NOMO-1 treated with dmso at 0.1 percent for 144 hours (cell line): ENCODE results near the gene DOCK4.

Experiments
- DNase-seq: peaks from one replicate; lab custom pipeline; 2025; ENCODE audit not compliant: unreplicated experiment; lab: John Stamatoyannopoulos, UW

DOCK4 gene

GRCh38 chr7:112018305-112019030, 187.7 kb downstream of the DOCK4 start:
- no peak for DNase-seq

GRCh38 chr7:112015146-112015545, 191.1 kb downstream of the DOCK4 start:
- DNase-seq, result no peak

- no peak for DNase-seq
These were observed 191.9 kb downstream of the DOCK4 start for GRCh38 chr7:112014347-112014746.

- no peak for DNase-seq
These were observed 192.9 kb downstream of the DOCK4 start for GRCh38 chr7:112013274-112013673.

GRCh38 chr7:112012242-112012641, 194.0 kb downstream of the DOCK4 start:
- no peak for DNase-seq

GRCh38 chr7:112010994-112011393, 195.2 kb downstream of the DOCK4 start:
- DNase-seq, result no peak

GRCh38 chr7:112010109-112010508, 196.1 kb downstream of the DOCK4 start:
- no peak for DNase-seq

- DNase-seq, result no peak
These were observed 197.1 kb downstream of the DOCK4 start for GRCh38 chr7:112009081-112009480.

GRCh38 chr7:112007185-112007584, 199.0 kb downstream of the DOCK4 start:
- DNase-seq, result no peak

- no peak for DNase-seq
These were observed 200.1 kb downstream of the DOCK4 start for GRCh38 chr7:112006071-112006470.

- DNase-seq, result no peak
These were observed 200.9 kb downstream of the DOCK4 start for GRCh38 chr7:112005205-112005775.

GRCh38 chr7:112001091-112001826, 204.9 kb downstream of the DOCK4 start:
- no peak for DNase-seq

- DNase-seq, result no peak
These were observed 207.9 kb downstream of the DOCK4 start for GRCh38 chr7:111998326-111998725.

- DNase-seq, result no peak
These were observed 208.7 kb downstream of the DOCK4 start for GRCh38 chr7:111997546-111997945.

GRCh38 chr7:111992601-111993000, 213.6 kb downstream of the DOCK4 start:
- no peak for DNase-seq

GRCh38 chr7:111990643-111991042, 215.6 kb downstream of the DOCK4 start:
- DNase-seq, result no peak

GRCh38 chr7:111987886-111988285, 218.3 kb downstream of the DOCK4 start:
- no peak for DNase-seq

- DNase-seq, result peak; percentile 47
These were observed 218.9 kb downstream of the DOCK4 start for GRCh38 chr7:111987115-111987826.

- DNase-seq, result no peak
These were observed 219.6 kb downstream of the DOCK4 start for GRCh38 chr7:111986601-111987000.

GRCh38 chr7:111985798-111986197, 220.4 kb downstream of the DOCK4 start:
- DNase-seq, result no peak

GRCh38 chr7:111982804-111983203, 223.4 kb downstream of the DOCK4 start:
- no peak for DNase-seq

GRCh38 chr7:111982133-111982532, 224.1 kb downstream of the DOCK4 start:
- DNase-seq, result no peak
